IPS-20b (cell line): ENCODE measurements around the gene C1R.

Source experiments
- H3K27ac ChIP-seq: one replicate; pipeline ENCODE4 v1.5.1; 2013; ENCODE audit warnings: low read length
- H3K27me3 ChIP-seq: 2 replicates; pipeline ENCODE4 v1.6.1; 2013; ENCODE audit warnings: mild to moderate bottlenecking, low read length, inconsistent platforms; ENCODE audit not compliant: insufficient read depth
- H3K36me3 ChIP-seq: 2 replicates; pipeline ENCODE4 v1.6.1; 2013; ENCODE audit warnings: low read depth, mild to moderate bottlenecking, inconsistent platforms, low read length, moderate library complexity; ENCODE audit not compliant: insufficient read depth
- H3K4me1 ChIP-seq: 2 replicates; pipeline ENCODE4 v1.6.1; 2013; ENCODE audit warnings: mild to moderate bottlenecking, control low read depth, inconsistent platforms, low read length, moderate library complexity; ENCODE audit not compliant: insufficient read depth
- H3K4me3 ChIP-seq: 2 replicates; pipeline ENCODE4 v1.5.1; 2013; ENCODE audit warnings: mild to moderate bottlenecking, low read length, inconsistent platforms
- H3K9ac ChIP-seq: 2 replicates; pipeline ENCODE4 v1.6.1; 2013; ENCODE audit warnings: low read depth, mild to moderate bottlenecking, inconsistent platforms, low read length, moderate library complexity
- H3K9me3 ChIP-seq: 2 replicates; pipeline ENCODE4 v1.6.1; 2013; ENCODE audit warnings: mild to moderate bottlenecking, low read depth, low read length, inconsistent platforms; ENCODE audit not compliant: insufficient read depth

C1R gene

DNA sequence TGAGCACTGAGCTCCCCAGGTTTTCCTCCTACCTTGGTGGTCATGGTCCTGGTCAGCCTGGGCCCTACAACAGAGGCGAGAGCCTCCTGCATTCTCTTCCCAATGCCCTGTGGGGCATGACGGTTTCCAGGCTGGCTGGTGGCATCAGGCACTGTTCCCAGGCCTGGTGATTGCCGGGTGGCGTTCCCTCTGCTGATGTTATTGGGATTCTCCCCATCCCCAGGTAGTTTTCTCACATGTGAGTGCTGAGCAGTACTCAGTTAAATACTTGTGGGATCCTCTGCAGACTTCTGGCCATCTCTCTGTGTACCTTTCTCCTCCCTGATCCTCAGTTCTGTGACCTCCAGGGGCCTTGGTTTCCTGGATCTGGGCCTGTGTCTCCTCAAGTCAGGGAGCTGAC is 15.8 kb downstream of the C1R start:
- Histone ChIP-seq H3K27ac (no peak overlapping the region), H3K4me1 (no peaks in the 10 kb centered on the region), H3K9me3 (no peaks in the 10 kb centered on the region), H3K27me3 (no peaks in the 10 kb centered on the region), H3K9ac (no peak overlapping the region), H3K36me3 (no peaks in the 10 kb centered on the region), H3K4me3 (no peak overlapping the region)

DNA sequence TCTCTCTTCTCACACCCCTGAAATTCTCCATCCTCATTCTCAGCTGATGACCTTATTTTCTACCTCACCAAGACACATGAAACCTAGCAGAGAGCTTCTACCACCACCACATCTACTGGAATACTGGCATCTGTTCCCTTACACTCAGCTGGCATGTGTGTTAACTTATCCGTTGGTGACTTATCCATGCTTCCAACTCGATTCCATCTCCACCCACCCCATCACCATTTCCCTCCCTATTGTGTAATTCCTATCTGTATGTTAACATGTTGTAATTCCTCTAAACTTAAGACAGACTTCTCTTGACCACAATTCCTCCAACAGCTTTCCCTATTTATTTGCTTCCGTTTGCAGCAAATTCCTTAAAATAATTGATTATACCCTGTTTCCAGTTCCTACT is 16.3 kb downstream of the C1R start:
- no peaks in the 10 kb centered on the region for H3K4me1 ChIP-seq
- no peak overlapping the region for H3K4me3 ChIP-seq
- H3K27me3 ChIP-seq = no peaks in the 10 kb centered on the region
- no peaks in the 10 kb centered on the region for H3K9me3 ChIP-seq
- H3K27ac ChIP-seq = no peak overlapping the region
- H3K9ac ChIP-seq = no peak overlapping the region
- no peaks in the 10 kb centered on the region for H3K36me3 ChIP-seq

DNA sequence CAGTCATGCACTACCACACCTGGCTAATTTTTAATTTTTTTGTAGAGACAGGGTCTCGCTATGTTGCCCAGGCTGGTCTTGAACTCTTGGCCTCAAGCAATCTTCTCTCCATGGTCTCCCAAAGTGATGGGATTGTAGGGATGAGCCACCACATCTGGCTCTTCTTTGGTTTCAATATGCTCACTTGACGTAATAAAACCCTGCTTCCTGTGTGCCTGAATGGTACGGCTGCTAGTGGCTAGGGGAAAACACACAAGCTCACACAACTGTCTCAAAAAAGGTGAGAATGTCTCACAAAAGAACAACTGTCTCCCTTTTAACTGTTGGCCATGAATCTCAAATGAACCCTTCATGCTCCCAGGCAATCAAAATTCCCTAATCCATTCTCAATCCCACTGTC is 16.7 kb downstream of the C1R start:
- H3K9me3 ChIP-seq = no peaks in the 10 kb centered on the region
- no peak overlapping the region for H3K27ac ChIP-seq
- H3K9ac ChIP-seq = no peak overlapping the region
- H3K27me3 ChIP-seq = no peaks in the 10 kb centered on the region
- H3K4me1 ChIP-seq = no peaks in the 10 kb centered on the region
- H3K4me3 ChIP-seq = no peak overlapping the region
- no peaks in the 10 kb centered on the region for H3K36me3 ChIP-seq

DNA sequence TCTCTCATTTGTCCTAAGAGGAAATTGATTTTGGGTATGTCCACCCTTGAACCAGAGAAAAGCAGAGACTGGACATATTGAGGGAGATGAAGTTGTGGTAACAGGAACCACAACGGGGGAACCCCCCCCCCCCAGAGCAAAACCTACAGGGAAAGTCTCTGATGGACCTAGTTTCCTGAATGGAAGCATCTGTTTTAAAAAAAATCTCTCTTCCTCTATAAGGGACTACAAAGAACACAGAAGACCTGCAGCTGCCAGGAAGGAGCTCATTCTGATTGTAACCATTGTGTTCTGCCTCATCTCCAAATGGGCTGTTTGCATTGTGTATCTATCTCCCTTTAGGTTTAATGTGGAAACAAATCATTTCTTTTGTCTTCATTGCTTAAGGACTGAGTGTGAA is 18.3 kb downstream of the C1R start:
- Histone ChIP-seq H3K9ac (no peak overlapping the region), H3K9me3 (no peaks in the 10 kb centered on the region), H3K27me3 (no peaks in the 10 kb centered on the region), H3K4me3 (no peak overlapping the region), H3K4me1 (no peaks in the 10 kb centered on the region), H3K36me3 (no peaks in the 10 kb centered on the region), H3K27ac (no peak overlapping the region)

DNA sequence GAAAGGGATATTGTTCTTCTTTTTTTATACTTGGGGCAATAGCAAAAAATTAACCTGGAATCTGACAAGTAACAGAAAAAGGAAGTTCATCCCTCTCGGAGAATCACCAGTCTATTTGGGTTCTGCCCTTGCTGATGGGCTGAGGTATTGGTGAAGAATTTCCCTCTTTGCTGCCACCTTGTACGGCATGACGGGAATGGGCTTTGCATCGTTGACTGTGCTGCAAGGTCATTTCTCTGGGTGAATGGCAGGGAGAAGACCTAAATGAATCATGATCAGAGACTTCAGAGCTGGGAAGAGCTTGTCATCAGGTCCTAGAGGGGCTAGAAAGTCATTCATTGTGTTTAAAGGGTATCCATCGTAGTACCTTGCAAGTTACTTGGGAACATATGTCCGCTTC is 19.7 kb downstream of the C1R start:
- Histone ChIP-seq H3K9ac (no peak overlapping the region), H3K27ac (no peak overlapping the region), H3K4me3 (no peak overlapping the region), H3K9me3 (no peaks in the 10 kb centered on the region), H3K27me3 (no peaks in the 10 kb centered on the region), H3K36me3 (no peaks in the 10 kb centered on the region), H3K4me1 (no peaks in the 10 kb centered on the region)

DNA sequence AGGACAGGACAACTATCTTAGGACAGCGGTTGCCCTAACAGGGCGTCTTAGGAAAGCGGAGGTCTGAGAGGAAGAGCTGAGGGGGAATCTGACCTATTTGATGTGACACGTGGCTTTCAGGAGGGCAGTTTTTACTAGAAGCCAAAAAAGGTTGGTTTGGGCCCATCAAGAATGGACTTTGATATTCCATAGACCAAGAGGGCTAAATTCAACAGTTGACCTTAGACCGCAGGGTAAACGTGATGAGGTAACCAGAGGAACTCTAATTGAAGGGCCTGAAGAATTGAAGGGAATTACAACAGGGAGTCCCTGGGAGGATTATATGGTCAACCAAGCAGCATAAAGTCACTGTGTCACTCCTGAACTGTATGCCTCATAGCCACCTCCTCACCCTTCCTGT is 20.2 kb downstream of the C1R start:
- H3K9me3 ChIP-seq = no peaks in the 10 kb centered on the region
- no peak overlapping the region for H3K9ac ChIP-seq
- H3K4me1 ChIP-seq = no peaks in the 10 kb centered on the region
- H3K27ac ChIP-seq = no peak overlapping the region
- H3K27me3 ChIP-seq = no peaks in the 10 kb centered on the region
- no peak overlapping the region for H3K4me3 ChIP-seq
- no peaks in the 10 kb centered on the region for H3K36me3 ChIP-seq

DNA sequence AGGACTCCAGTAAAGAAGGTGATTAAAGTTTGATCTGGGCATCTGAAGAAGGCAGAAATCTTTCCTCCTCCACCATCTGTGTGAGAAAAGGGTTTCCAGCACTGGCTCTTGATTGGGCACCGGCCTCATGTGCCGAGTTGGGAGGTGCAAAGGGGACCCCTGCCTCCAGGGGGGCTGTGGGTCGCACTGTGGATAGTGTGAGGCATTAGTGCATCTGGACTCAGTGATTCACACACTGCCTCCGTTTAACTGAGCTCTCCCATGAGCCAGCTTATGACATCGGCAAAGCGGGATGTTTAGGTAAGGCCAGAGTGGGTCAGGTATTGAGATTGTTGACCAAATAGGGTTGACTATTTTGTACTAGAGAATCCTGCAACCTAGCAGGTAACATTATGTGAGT is 22.9 kb downstream of the C1R start:
- Histone ChIP-seq H3K36me3 (no peaks in the 10 kb centered on the region), H3K9ac (no peak overlapping the region), H3K27me3 (no peaks in the 10 kb centered on the region), H3K9me3 (no peaks in the 10 kb centered on the region), H3K4me1 (no peaks in the 10 kb centered on the region), H3K27ac (no peak overlapping the region), H3K4me3 (no peak overlapping the region)

DNA sequence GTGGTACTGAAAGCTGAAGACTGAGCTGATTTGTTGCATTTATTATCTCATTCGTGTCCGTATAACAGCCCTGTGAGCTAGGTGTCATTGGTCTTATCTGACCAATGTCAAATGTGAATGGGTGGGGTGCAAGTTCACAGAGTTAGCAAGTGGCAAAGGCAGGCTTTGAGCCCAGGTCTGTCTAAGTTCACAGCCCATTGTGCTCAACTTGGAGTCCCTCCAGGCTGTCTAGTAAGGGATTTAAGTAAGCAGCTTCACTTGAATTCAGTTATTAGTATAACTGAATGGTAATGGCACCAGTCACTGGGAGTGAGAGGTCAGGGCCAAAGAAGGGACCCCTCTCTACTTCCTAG is 23.3 kb downstream of the C1R start:
- no peak overlapping the region for H3K4me3 ChIP-seq
- H3K27me3 ChIP-seq = no peaks in the 10 kb centered on the region
- no peaks in the 10 kb centered on the region for H3K36me3 ChIP-seq
- no peak overlapping the region for H3K27ac ChIP-seq
- H3K4me1 ChIP-seq = no peaks in the 10 kb centered on the region
- no peak overlapping the region for H3K9ac ChIP-seq
- no peaks in the 10 kb centered on the region for H3K9me3 ChIP-seq

DNA sequence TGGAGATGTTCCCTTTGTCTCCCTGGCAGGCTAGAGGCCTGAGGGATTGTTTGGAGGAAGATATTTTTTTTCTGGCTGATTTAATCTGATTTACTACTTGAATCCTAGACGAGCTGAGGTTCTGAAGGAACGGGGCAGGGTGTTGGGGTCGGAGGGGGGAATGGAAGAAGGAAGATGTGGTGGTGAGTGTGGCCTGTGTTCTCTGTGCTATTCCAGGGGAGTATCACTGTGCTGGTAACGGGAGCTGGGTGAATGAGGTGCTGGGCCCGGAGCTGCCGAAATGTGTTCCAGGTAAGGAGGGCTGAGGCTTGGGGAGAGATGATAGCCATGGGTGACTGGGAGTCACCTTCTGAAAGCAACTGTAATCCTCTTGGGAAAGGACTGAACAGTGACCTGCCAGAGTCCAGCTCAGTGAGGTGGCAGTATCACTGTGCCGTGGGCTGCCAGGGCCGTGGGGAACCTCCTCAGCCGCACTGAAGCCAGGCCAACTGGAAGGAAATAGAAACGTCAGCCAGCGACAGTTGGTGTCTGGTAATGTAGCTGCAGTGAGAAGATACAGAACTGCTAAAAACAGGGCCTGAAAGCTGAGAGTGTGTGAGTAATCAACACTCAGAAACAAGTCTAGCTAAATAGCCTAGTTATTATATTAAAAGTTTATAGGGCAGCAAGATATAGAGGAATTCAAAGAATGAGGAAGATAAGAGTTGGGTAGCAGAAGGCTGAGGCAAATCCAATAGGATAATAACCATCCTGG is 23.8 kb downstream of the C1R start:
- Histone ChIP-seq H3K4me3 (no peak overlapping the region), H3K9me3 (no peaks in the 10 kb centered on the region), H3K4me1 (no peaks in the 10 kb centered on the region), H3K9ac (no peak overlapping the region), H3K27ac (no peak overlapping the region), H3K27me3 (no peaks in the 10 kb centered on the region), H3K36me3 (no peaks in the 10 kb centered on the region)

DNA sequence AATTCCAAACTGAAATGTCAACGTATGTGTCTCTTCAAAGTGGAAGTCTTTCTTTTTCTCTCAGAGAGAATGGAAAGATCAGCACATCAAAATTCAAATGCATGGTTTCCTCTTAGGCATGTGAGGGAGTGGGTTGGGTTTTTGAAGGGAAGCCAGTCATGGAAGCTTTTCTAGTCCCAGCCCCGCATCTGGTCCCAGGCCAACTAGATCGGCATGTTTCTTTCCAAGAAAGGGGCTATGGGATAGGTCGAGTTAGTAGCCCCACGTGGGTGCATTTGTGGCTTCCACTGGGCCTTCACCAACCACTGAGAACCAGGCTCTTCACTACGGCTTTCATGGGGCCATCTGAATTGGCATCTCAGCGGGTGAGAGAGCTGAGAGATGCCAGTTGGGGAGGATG is 25.1 kb downstream of the C1R start:
- Histone ChIP-seq H3K27ac (no peak overlapping the region), H3K4me1 (no peaks in the 10 kb centered on the region), H3K9ac (no peak overlapping the region), H3K27me3 (no peaks in the 10 kb centered on the region), H3K36me3 (no peaks in the 10 kb centered on the region), H3K4me3 (no peak overlapping the region), H3K9me3 (no peaks in the 10 kb centered on the region)

DNA sequence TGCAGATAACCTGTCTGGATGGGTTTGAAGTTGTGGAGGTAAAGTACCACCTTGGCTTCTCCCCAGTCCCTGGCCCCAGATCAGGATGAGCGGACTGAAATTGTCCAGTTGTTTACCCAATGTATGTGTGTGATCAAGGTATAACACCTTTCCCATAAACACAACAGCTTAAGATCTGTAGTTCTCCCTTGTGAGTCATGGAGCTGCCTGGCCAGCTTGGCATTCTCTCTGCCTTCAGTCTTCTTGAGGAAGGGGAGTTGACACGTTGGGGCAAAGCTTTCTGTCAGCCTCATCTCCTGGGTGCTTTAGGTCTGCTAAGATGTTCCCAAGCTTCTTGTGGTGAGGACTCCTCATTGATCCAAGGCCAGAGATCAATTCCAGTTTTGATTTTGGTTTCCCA is 25.6 kb downstream of the C1R start:
- H3K27me3 ChIP-seq = no peaks in the 10 kb centered on the region
- H3K9me3 ChIP-seq = no peaks in the 10 kb centered on the region
- no peak overlapping the region for H3K4me3 ChIP-seq
- H3K36me3 ChIP-seq = no peaks in the 10 kb centered on the region
- H3K27ac ChIP-seq = no peak overlapping the region
- H3K9ac ChIP-seq = no peak overlapping the region
- no peaks in the 10 kb centered on the region for H3K4me1 ChIP-seq

DNA sequence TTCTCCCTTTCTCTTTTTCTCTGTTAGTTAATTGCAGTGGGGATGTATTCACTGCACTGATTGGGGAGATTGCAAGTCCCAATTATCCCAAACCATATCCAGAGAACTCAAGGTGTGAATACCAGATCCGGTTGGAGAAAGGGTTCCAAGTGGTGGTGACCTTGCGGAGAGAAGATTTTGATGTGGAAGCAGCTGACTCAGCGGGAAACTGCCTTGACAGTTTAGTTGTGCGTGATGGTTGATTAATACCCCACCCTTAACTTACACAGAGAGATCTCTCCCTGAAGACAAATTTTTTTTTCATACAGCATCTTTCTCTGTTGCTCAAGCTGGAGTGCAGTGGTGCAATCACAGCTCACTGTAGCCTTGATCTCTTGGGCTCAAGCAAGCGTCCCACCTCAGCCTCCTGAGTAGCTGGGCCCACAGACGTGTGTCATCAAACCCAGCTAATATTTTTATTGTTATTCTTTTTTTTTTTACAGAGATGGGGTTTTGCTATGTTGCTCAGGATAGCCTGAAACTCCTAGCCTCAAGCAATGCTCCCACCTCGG is 27.1 kb downstream of the C1R start:
- Histone ChIP-seq H3K36me3 (no peaks in the 10 kb centered on the region), H3K27ac (no peak overlapping the region), H3K9ac (no peak overlapping the region), H3K4me3 (no peak overlapping the region), H3K4me1 (peaks cover 11% of the 10 kb centered on the region), H3K9me3 (no peaks in the 10 kb centered on the region), H3K27me3 (no peaks in the 10 kb centered on the region)
